SK-N-MC (cell line): ENCODE data around the gene GPR52.
A peak's percentile ranks its signal among the peaks of the same experiment; 100 is the strongest.

Experiments
- DNase-seq: peaks from one replicate; pipeline ENCODE4 v3.0.0-alpha.2; 2011; ENCODE audit warnings: low read depth, low spot score
- H3K27ac ChIP-seq: fragments of 200-600 bp; sonication (generic); 2 replicates; pipeline ENCODE4 v1.5.1; 2016; ENCODE audit warnings: mixed run types
- H3K36me3 ChIP-seq: fragments of 200-600 bp; sonication (generic); 2 replicates; pipeline ENCODE4 v1.6.1; 2017; ENCODE audit warnings: antibody characterized with exemption, low read length, mixed read lengths; ENCODE audit not compliant: insufficient read depth
- H3K4me3 ChIP-seq: fragments of 200-600 bp; sonication (generic); 2 replicates; pipeline ENCODE4 v1.5.1; 2016
- H3K9ac ChIP-seq: fragments of 200-600 bp; sonication (generic); 2 replicates; pipeline ENCODE4 v1.8.0; 2017; ENCODE audit warnings: mixed run types, mixed read lengths; ENCODE audit not compliant: insufficient read length
- H3K9me3 ChIP-seq: fragments of 200-600 bp; sonication (generic); 2 replicates; pipeline ENCODE4 v1.6.1; 2017; ENCODE audit warnings: low read depth, mild to moderate bottlenecking, antibody characterized with exemption, low read length, moderate library complexity, mixed read lengths
- EZH2 ChIP-seq: fragments of 200-600 bp; sonication (generic); IDR thresholded peaks from one replicate; pipeline ENCODE4 v1.6.1; 2017; ENCODE audit warnings: antibody characterized with exemption
- FOXP2 ChIP-seq: optimal IDR thresholded peaks from 2 replicates; pipeline ENCODE3; 2011; ENCODE audit warnings: mild to moderate bottlenecking, moderate library complexity; ENCODE audit not compliant: insufficient read depth; ENCODE audit errors: extremely low read length, control extremely low read depth
- POLR2AphosphoS5 ChIP-seq: IDR thresholded peaks from 2 replicates; pipeline ENCODE4 v1.6.1; 2012; ENCODE audit warnings: mild to moderate bottlenecking, low read depth, low read length, borderline replicate concordance

The GPR52 gene

DNA sequence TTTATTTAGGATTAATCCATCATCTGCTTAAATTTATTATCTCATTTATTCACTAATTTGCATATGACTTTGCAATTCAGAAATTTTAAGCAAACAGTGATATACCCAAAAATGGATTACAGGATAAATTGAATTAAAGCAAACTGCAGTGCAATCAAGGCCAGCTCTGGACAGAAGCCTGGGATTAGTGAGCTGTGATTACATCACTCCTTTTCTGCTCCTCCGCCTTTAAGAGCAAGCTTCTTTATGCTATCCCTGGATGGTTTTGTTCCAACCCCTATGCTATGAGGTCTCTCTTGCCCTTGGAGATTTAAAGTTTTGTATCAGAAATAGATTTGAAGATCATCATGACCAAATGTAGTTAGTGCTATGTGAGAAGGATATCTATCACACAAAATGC is 32.6 kb downstream of the GPR52 start:
- TF ChIP-seq POLR2AphosphoS5 = no peak
- TF ChIP-seq FOXP2 = no peak
- no peak for TF ChIP-seq EZH2

DNA sequence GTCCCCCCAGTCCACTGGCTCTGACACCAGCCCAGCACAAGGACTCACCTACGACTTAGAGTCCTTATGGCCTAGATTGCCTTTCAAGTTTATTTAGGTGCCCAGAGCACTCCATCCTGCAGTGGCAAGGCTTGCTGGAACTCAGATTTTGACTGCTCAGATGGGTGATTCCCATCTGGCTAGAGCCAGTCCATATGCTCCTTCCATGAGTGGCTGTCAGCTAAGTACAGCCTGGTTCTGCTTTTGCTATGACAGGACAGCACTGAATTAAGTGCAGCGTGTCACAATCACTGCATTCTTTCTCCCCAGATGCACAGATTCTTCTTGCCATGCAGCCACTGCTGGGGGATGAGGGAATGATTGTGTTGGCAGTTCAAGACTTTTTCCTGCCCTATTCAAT is 43.8 kb downstream of the GPR52 start:
- no peak overlapping the region for H3K9ac ChIP-seq
- H3K36me3 ChIP-seq = no peaks in the 10 kb centered on the region
- H3K9me3 ChIP-seq = no peaks in the 10 kb centered on the region
- TF ChIP-seq POLR2AphosphoS5 (no peak), FOXP2 (no peak), EZH2 (no peak)
- no peak overlapping the region for H3K27ac ChIP-seq
- no peak overlapping the region for H3K4me3 ChIP-seq
- no peak for DNase-seq

More for the DNA sequence above, 32.6 kb downstream of the GPR52 start:
- H3K4me3 ChIP-seq = no peak overlapping the region
- H3K27ac ChIP-seq = no peak overlapping the region
- no peaks in the 10 kb centered on the region for H3K36me3 ChIP-seq
- no peaks in the 10 kb centered on the region for H3K9me3 ChIP-seq
- DNase-seq = no peak
- no peak overlapping the region for H3K9ac ChIP-seq

DNA sequence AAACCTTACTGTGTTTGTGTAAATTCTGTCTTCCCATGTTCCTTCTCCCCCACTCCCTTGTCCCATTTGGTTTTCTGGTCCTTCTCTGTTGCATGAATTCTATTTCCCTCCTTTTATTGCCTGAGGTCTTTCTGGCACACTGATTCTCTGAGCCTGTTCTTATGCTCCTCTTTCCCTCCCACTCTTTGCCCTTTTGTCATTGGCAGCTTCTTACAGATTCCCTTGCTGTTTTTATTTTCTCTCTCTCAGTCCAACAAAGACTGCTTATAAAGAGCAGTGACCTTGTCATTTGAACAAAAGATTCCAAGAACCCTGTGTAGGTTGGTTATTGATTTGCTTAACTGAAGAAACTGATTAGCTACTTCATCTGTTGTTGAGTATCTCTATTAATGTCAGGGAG is 49.7 kb downstream of the GPR52 start:
- Histone ChIP-seq H3K9ac (no peak overlapping the region), H3K27ac (no peak overlapping the region)

More for the DNA sequence above, 49.7 kb downstream of the GPR52 start:
- peak; percentile 22 for DNase-seq
- Histone ChIP-seq H3K4me3 (no peak overlapping the region), H3K36me3 (no peaks in the 10 kb centered on the region), H3K9me3 (no peaks in the 10 kb centered on the region)
- TF ChIP-seq POLR2AphosphoS5 (no peak), EZH2 (no peak)
